Amniotic stem cell (primary cell): ENCODE results near the gene DMBX1.

Source experiments
- DNase-seq: peaks from one replicate; lab custom pipeline; 2025; lab: John Stamatoyannopoulos, UW

DMBX1 gene

GRCh38 chr1:46483589-46483988 is 6.0 kb upstream of the DMBX1 start:
- DNase-seq, result no peak

DNA sequence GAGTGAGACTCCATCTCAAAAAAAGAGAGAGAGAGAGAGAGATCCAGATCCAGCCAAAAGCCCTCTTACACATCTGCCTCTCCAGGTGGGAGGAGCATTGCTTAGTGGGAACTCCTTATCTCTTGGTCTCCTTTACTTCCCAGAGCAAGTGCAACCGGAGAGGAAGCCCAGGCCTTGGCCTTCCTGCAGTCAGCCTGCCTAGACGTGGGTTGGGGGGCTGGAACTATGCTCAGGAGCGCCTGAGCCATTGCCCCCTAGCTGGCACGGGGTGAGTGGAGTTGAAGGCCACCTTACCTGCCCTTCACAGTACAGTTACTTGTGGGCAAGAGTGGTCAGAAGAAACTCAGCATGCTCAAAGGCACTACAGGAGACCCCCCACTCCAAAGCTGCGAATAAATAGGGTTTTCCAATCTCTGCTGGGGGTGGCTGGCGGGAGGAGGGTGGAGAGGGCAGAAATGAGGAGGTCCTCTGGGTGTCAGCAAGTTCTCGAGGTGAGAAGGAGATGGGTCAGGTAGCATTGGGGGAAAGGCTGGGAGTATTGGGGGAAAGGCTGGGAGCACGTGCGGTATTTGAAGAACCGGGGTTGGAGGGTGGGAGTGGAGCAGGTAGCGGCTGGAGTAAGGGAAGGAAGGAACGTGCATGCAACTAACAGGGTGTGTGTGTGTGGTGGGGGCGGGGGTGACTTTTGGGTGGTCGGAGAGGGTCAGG is 4.7 kb upstream of the DMBX1 start:
- DNase-seq, result no peak

GRCh38 chr1:46485564-46486431 is 3.8 kb upstream of the DMBX1 start:
- no peak for DNase-seq

- DNase-seq, result no peak
These were observed 3.1 kb upstream of the DMBX1 start for GRCh38 chr1:46486432-46487015.

DNA sequence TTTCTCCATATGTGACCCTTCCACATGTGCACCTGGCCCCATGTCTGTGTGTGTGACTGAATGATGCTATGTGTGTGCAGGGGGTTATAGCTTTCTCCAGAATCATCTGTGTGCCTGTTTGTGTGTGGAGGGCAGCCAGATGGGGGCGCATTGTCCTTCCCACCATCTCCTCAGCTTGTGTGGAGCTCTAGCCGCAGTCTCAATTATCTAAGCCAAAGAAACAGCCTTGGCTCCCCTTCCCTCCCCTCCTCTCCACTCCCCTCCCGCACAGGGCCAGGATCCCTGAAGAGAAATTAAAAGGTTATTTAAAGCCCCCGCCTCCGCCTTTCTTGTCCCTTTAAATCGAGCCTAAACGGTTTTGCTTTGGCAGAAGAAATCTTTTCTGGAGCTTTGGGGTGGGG is 1.8 kb upstream of the DMBX1 start:
- no peak for DNase-seq

DNA sequence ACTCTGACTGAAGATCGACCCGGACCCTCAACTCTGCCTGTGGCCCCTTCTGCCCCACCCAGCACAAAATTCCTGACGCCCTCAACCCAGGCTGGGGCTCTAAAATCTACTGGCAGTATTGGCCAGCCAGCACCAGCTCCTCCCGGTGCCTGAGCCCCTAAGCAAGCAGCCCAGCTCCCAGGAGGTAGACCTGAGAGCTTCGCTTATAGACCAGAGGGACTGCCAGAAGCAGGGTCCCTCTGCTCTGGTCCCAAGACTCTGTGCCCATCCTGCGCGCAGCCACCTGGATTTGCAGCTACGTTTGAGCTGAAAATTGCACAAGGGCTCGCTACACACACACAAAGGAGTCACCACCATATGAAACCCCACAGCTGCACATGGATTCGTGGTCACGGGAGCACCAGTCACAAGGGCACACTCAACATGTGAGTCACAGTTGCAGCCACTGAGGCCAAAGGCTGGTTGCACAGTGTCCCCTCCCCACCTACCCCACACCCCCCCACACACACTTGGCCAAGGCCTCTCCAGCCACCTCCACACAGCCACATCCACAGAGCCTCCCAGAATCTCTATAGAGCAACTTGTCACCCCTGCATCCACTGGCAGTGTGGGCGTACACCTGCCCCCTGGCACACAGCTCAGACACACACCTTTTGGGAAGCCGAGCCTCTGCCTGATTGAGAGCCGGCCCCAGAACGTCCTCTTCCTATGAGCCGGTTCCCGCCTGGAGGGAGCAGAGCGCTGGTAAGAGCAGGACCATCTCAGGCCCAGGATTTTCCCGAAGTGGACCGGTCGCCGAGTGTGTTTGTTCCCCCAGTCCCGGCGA is 1.1 kb upstream of the DMBX1 start:
- DNase-seq, result no peak

- DNase-seq, result no peak
These were observed 433 bp upstream of the DMBX1 start for GRCh38 chr1:46489169-46489637.

GRCh38 chr1:46490406-46490655 is 695 bp downstream of the DMBX1 start:
- DNase-seq, result no peak

- DNase-seq, result no peak
These were observed 1.2 kb downstream of the DMBX1 start for GRCh38 chr1:46490656-46491442.

DNA sequence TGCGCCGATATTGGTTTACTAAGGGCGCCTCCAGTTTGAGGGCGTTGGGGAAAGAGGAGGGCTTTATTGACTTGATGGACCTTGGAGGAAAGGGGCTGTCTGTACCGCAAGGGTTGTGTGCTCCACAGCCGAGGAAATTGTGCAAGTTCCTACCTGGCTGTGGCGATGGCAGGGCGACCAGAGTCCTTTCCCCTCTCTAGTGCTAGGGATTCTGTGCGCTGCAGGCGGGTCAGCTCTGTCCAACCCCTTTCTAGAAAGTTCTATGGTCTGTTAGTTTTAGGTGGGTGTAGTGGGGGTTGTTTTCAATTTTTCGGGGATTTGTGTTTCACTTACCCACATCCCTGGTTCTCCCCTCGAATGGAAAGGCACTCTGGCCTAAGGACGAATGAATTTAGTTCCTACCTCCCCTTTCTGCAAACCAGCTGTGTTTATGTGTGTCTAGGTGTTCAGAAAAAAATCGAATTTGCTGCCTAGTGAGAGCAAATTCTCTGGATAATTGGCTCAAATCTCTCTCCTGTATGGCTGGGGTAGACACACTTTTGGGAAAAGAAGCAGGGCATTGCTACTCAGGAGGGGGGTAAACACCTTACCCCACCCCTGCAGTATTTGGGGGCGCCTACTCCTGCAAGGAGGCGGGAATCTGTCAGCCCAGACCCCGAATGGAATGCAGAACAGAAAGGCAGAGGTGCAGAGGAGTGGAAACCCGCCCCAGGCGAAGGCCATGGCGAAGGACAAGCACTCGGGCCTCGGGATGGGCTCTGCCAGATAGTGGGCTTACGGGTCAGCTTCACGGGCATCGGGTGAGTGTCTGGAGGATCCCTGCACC is 2.0 kb downstream of the DMBX1 start:
- no peak for DNase-seq

DNA sequence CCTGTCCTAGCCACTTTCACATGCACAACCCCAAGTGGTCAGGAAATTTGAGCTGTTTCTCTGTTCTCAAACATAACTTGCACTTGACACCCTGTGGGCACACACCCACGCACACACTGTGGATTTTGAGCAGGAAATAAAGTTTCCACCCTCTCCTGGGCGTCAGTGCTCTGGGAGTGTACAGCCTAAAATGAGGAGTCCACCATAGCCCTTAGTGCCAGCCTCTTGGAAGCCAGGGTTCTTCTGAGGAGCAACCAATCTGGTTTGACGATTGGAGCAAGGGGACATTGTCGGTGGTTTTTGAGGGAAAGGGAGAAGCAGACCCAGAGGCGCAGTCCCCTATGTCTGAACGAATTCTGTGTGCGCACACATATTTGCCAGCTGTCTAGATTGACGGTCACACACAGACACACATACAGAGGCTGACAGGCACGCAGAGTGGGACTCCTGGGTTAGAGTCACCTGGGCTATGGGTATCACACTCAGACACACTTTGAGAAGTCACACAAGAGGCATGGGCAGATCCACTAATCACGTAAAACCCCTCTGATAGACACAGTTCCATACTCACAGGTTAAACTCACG is 2.7 kb downstream of the DMBX1 start:
- no peak for DNase-seq

- DNase-seq, result no peak
These were observed 3.2 kb downstream of the DMBX1 start for GRCh38 chr1:46492871-46493270.

DNA sequence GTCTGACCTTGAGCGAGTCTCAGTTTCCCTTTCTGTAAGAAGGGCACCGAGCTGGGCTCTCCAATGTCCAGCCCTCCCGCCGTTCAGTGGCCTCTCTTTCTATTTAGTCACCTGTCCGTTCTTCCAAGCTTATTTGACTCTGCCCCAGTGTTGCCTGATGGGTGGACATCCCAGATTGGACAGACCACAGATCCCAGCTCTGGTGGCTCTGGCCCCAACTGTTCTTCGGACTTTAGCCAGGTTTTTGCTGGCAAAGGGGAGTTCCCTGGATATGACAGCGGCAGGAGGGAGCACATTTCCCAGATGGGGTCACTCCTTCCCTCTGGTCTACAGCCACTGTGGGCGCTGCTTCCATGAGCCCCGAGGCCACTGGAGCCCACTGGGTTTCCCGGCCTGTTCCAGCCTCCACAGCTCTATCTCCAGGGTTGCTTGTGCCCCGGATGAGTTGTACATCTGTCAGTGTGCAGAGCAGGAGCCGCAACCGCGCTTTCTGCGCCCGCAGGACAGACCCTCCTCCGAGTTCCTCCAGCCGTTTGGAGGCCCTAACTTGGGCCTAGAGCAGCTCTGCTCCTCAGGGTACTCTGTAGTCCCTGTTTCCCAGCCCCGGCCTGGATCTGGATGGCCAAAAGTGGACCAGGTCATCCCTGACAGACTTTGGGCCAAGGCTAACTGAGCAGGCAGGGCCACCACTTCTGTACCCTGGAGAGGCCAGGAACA is 3.8 kb downstream of the DMBX1 start:
- no peak for DNase-seq

- no peak for DNase-seq
These were observed 5.3 kb downstream of the DMBX1 start for GRCh38 chr1:46494910-46495309.

DNA sequence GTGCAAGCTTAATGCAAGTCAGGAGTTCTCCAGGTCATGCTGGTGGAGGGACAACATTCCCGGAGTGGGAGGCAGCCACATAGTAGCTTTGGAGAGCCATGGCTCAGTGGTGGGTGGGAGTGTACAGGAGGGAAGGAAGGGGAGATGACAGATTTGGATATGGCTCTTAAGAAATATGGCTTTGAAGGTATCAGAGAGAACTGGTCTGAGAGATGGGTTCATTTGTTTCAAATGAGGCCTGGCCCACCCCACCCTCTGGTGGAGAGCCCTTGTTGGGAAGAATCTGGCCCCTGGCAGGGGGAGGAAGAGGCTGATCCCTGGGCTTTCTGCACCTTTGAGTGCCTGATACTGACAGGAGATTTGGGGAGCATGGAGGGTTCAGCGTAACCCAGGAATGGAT is 6.1 kb downstream of the DMBX1 start:
- DNase-seq, result no peak

DNA sequence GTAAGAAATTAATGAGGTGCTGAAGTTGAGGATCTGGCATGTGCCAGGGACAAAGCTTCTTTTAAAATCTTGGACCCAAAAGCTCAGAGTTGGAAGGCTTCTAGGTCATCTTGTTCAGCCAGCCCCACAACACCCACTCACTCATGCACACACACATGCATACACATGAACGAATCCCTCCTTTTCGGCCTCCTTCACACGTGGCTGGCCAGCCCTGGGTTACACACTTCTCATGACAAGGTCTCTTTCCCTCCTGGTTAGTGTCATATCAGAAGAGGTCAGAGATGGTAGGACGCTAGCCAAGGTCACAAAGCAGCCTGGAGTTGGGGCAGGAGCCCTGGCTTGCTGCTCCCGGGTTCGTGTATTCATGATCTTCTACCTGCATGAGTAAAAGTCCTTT is 6.9 kb downstream of the DMBX1 start:
- DNase-seq, result no peak

GRCh38 chr1:46497020-46497419 is 7.4 kb downstream of the DMBX1 start:
- no peak for DNase-seq

DNA sequence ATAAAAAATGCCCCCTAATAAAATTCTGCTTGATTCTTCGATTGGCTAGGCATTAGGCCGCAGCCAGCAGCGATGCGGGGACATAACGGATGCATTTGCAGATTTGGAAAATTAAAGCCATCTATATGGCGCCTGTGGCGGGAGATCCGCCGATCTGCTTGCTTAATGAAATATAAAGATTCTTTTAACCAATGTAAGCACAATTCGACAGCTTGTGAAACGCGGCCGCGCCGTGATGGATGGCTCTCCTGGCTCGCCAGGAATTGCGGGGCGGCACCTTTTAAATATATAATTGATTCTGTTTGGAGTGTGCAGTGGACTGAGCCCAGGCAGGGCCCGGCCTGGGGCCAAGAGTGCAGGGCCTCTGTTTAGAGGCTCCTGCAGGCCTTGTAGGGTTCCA is 8.0 kb downstream of the DMBX1 start:
- DNase-seq, result no peak

GRCh38 chr1:46501528-46501927 is 11.9 kb downstream of the DMBX1 start:
- DNase-seq, result no peak

GRCh38 chr1:46503421-46503820 is 13.8 kb downstream of the DMBX1 start:
- no peak for DNase-seq
